SK-N-SH (cell line): ENCODE measurements around the gene ARTN. TPM values are rescaled to one million over a fixed set of nuclear protein-coding genes. Genes with fewer than 3 reads are reported as not detected.
A peak's percentile ranks its signal among the peaks of the same experiment; 100 is the strongest.

Source experiments
- CTCF ChIA-PET: fragments of 300-600, 350-600 bp; formaldehyde crosslinking; extraction: SDS; loops from one replicate; lab custom pipeline; 2021; lab: Yijun Ruan, JAX
- POLR2A ChIA-PET: fragments of 350-600 bp; sonication (Branson Sonifier 250); formaldehyde crosslinking; extraction: SDS; loops from one replicate; lab custom pipeline; 2020; ENCODE audit warnings: antibody characterized with exemption, inconsistent platforms; lab: Yijun Ruan, JAX
- DNase-seq: peaks from one replicate; pipeline ENCODE4 v3.0.0; 2012
- H2AFZ ChIP-seq: fragments of 200-600 bp; sonication (generic); 2 replicates; pipeline ENCODE4 v1.8.1; 2016; ENCODE audit warnings: antibody characterized with exemption, mild to moderate bottlenecking, low read depth
- H3F3A ChIP-seq: fragments of 200-600 bp; sonication (generic); replicated peaks from 2 replicates; pipeline ENCODE3; 2016; ENCODE audit warnings: antibody characterized with exemption, mild to moderate bottlenecking; ENCODE audit not compliant: insufficient read depth
- H3K27ac ChIP-seq, 2 experiments: fragments of 200-500 bp in 1 of 2; fragments of 200-600 bp in 1 of 2; sonication (Bioruptor generic) in 1 of 2; sonication (generic), shearing (Covaris generic) in 1 of 2; 2 replicates each; pipeline versions ENCODE4 v1.5.1 to v1.6.1; 2014 to 2016; ENCODE audit warnings: low read depth in 2 of 2, inconsistent platforms in 1 of 2, low read length in 1 of 2, mild to moderate bottlenecking in 1 of 2, mixed read lengths in 1 of 2
- H3K27me3 ChIP-seq: fragments of 200-600 bp; sonication (generic), shearing (Covaris generic); 2 replicates; pipeline ENCODE4 v1.6.1; 2016; ENCODE audit warnings: mixed run types; ENCODE audit not compliant: insufficient read depth
- H3K36me3 ChIP-seq, 2 experiments: fragments of 200-500 bp in 1 of 2; fragments of 200-600 bp in 1 of 2; sonication (Bioruptor generic) in 1 of 2; sonication (generic) in 1 of 2; replicated peaks in 1 of 2; 2 replicates each; pipeline versions ENCODE3 to v1.5.1; 2014 to 2016; ENCODE audit warnings: low read length in 1 of 2, mild to moderate bottlenecking in 1 of 2; ENCODE audit not compliant: insufficient read depth in 2 of 2, control insufficient read depth in 1 of 2
- H3K4me1 ChIP-seq, 2 experiments: fragments of 200-500 bp in 1 of 2; fragments of 200-600 bp in 1 of 2; sonication (Bioruptor generic) in 1 of 2; sonication (generic), shearing (Covaris generic) in 1 of 2; 2 replicates each; pipeline versions ENCODE4 v1.5.1 to v1.6.1; 2014 to 2016; ENCODE audit warnings: low read depth in 1 of 2, low read length in 1 of 2, mixed run types in 1 of 2; ENCODE audit not compliant: insufficient read depth in 2 of 2, control insufficient read depth in 1 of 2
- H3K4me2 ChIP-seq: fragments of 200-600 bp; sonication (generic), shearing (Covaris generic); 2 replicates; pipeline ENCODE4 v1.6.1; 2017; ENCODE audit warnings: mixed run types
- H3K4me3 ChIP-seq, 2 experiments: fragments of 200-500 bp in 1 of 2; fragments of 200-600 bp in 1 of 2; sonication (Bioruptor generic) in 1 of 2; sonication (generic), shearing (Covaris generic) in 1 of 2; 2 replicates each; pipeline versions ENCODE4 v1.5.1 to v1.8.1; 2014 to 2016; ENCODE audit warnings: low read depth in 2 of 2, inconsistent platforms in 1 of 2, low read length in 1 of 2, mild to moderate bottlenecking in 1 of 2, mixed read lengths in 1 of 2, moderate library complexity in 1 of 2
- H3K79me2 ChIP-seq: fragments of 200-600 bp; sonication (generic); 2 replicates; pipeline ENCODE4 v1.8.1; 2017; ENCODE audit warnings: mild to moderate bottlenecking; ENCODE audit not compliant: insufficient read depth
- H3K9ac ChIP-seq: fragments of 200-600 bp; sonication (generic); 2 replicates; pipeline ENCODE4 v1.6.1; 2017; ENCODE audit warnings: mixed run types
- H3K9me2 ChIP-seq: fragments of 200-600 bp; sonication (generic); 2 replicates; pipeline ENCODE4 v1.6.1; 2017; ENCODE audit warnings: mixed run types
- H3K9me3 ChIP-seq: fragments of 200-600 bp; sonication (generic); 2 replicates; pipeline ENCODE4 v1.6.1; 2017; ENCODE audit warnings: mixed run types, mild to moderate bottlenecking, moderate library complexity
- H4K20me1 ChIP-seq: fragments of 200-600 bp; sonication (generic); 2 replicates; pipeline ENCODE4 v1.6.1; 2017; ENCODE audit warnings: mild to moderate bottlenecking, mixed run types; ENCODE audit not compliant: insufficient read depth
- CHD2 ChIP-seq: fragments of 150-350 bp; IDR thresholded peaks from 2 replicates; pipeline ENCODE4 v1.6.1; 2018; ENCODE audit warnings: low read length; ENCODE audit not compliant: partially characterized antibody
- ELF1 ChIP-seq: IDR thresholded peaks from 2 replicates; pipeline ENCODE4 v1.4.0; 2012
- EZH2phosphoT487 ChIP-seq: fragments of 200-600 bp; sonication (generic); IDR thresholded peaks from 2 replicates; pipeline ENCODE4 v1.6.1; 2017; ENCODE audit warnings: low read depth, mixed run types, mild to moderate bottlenecking, antibody characterized with exemption, moderate library complexity, borderline replicate concordance
- FOSL2 ChIP-seq: IDR thresholded peaks from 2 replicates; pipeline ENCODE4 v1.4.0; 2012; ENCODE audit warnings: low read depth, mild to moderate bottlenecking, moderate library complexity, borderline replicate concordance
- FOXJ3 ChIP-seq: sonication (generic); formaldehyde crosslinking; IDR thresholded peaks from 2 replicates; pipeline ENCODE4 v1.5.1; 2020; ENCODE audit warnings: mild to moderate bottlenecking, missing genetic modification reagents
- GABPA ChIP-seq: IDR thresholded peaks from 2 replicates; pipeline ENCODE4 v1.4.0; 2012; ENCODE audit warnings: low read depth, mild to moderate bottlenecking
- GATA2 ChIP-seq: sonication (generic); formaldehyde crosslinking; IDR thresholded peaks from 2 replicates; pipeline ENCODE4 v1.5.0; 2020; ENCODE audit warnings: mild to moderate bottlenecking, missing genetic modification reagents
- IRF3 ChIP-seq: fragments of 150-350 bp; IDR thresholded peaks from 2 replicates; pipeline ENCODE4 v1.6.1; 2016; ENCODE audit warnings: mild to moderate bottlenecking, low read depth, low read length
- JUND ChIP-seq: IDR thresholded peaks from 2 replicates; pipeline ENCODE4 v1.4.0; 2012
- MEF2A ChIP-seq: IDR thresholded peaks from 2 replicates; pipeline ENCODE4 v1.4.0; 2012; ENCODE audit warnings: low read depth, borderline replicate concordance
- MXI1 ChIP-seq: IDR thresholded peaks from 2 replicates; pipeline ENCODE4 v1.6.1; 2012; ENCODE audit warnings: mild to moderate bottlenecking, low read depth, low read length, improper control_type of control experiment
- NFIC ChIP-seq: IDR thresholded peaks from 2 replicates; pipeline ENCODE4 v1.4.0; 2012; ENCODE audit warnings: borderline replicate concordance
- RAD21 ChIP-seq: IDR thresholded peaks from 2 replicates; pipeline ENCODE4 v1.6.1; 2012; ENCODE audit warnings: mild to moderate bottlenecking, low read length
- WGBS: methylation state at CpG from one replicate; pipeline ENCODE4 v1.1.6; 2017; ENCODE audit warnings: low lambda C conversion rate; 5-methylcytosine and 5-hydroxymethylcytosine counted together
- polyA plus RNA-seq, 3 experiments: library from polyadenylated mRNA; depleted of rRNA; stranded (reverse); fragments of >200 nt; gene quantifications; 2 replicates each; pipeline ENCODE4 v1.2.3, GENCODE V29; 2012
- TF ChIP-seq, protein P1 (sequence below): fragments of 150-350 bp; IDR thresholded peaks from 2 replicates; pipeline ENCODE4 v1.6.1; 2017; ENCODE audit warnings: antibody characterized with exemption, low read length, low read depth, borderline replicate concordance
- TF ChIP-seq, protein P2 (sequence below): IDR thresholded peaks from 2 replicates; pipeline ENCODE4 v1.4.0; 2012; ENCODE audit warnings: low read depth
- TF ChIP-seq, protein P3 (sequence below): IDR thresholded peaks from 2 replicates; pipeline ENCODE4 v1.4.0; 2012; ENCODE audit warnings: low read depth, borderline replicate concordance

ARTN gene
- polyA plus RNA-seq, 1 of the 3 experiments (the other 2 are of a cell fraction): 0.69 TPM

DNA sequence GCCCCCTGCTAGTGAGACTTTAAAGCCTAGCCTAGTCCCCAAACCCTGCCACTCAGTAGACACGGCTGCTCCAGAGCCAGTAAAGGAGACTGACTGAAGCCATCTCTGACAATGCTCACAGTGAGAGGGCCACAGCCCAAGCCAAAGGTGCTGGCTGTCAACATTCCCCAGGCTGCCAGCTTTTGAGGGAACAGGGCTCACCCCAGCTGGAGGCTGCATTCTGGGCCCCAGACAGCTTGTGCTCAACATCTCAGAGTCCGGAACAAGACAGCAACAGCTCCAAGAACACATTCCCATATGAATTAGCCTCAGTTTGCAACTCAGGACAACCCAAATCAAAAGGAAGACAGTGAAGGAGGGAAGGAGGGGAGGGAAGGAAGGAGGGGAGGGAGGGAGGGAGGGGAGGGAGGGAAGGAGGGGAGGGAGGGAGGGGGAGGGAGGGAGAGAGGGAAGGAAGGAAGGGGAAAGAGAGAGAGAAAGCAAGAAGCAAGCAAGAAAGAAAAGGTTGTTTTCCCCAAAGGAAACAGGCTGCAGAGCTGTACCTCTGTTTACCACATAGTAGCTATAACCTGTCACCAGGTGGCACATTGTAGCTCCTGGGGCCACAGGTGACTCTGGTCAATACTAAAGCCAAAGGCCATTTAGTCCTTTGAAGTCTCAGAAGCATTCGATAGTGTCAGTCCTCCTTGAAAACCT lies 5.4 kb downstream of the ARTN start (continued):
- TF ChIP-seq JUND: no peak
- no peak for TF ChIP-seq EZH2phosphoT487
- no peak for TF ChIP-seq MXI1
- TF ChIP-seq, all 33 proteins: peak for 0

- Histone ChIP-seq H3K4me3 (no peak overlapping the region), H2AFZ (no peak overlapping the region), H3K4me1 (peaks cover 0 to 5% of the 10 kb centered on the region in 2 experiments; a peak in 1 of 4 replicates), H3K9ac (no peak overlapping the region), H3K9me3 (no peaks in the 10 kb centered on the region), H3K27me3 (no peaks in the 10 kb centered on the region), H3K9me2 (no peaks in the 10 kb centered on the region), H3K27ac (no peak overlapping the region), H3F3A (no peaks in the 10 kb centered on the region), H3K4me2 (no peak overlapping the region), H3K36me3 (no peaks in the 10 kb centered on the region), H4K20me1 (no peaks in the 10 kb centered on the region), H3K79me2 (peaks cover 5% of the 10 kb centered on the region; the same call in 1 of the 2 replicates)
- no peak for DNase-seq
- 94% methylated on average over 3 of the region's 3 CpGs for WGBS
- TF ChIP-seq, protein P1, sequence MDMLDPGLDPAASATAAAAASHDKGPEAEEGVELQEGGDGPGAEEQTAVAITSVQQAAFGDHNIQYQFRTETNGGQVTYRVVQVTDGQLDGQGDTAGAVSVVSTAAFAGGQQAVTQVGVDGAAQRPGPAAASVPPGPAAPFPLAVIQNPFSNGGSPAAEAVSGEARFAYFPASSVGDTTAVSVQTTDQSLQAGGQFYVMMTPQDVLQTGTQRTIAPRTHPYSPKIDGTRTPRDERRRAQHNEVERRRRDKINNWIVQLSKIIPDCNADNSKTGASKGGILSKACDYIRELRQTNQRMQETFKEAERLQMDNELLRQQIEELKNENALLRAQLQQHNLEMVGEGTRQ: no peak
- no peak for TF ChIP-seq ELF1
- TF ChIP-seq, protein P2, sequence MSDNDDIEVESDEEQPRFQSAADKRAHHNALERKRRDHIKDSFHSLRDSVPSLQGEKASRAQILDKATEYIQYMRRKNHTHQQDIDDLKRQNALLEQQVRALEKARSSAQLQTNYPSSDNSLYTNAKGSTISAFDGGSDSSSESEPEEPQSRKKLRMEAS: no peak
- TF ChIP-seq IRF3: no peak
- ChIA-PET CTCF (interaction anchor here (0.6 to 9.4 kb wide), 3 partner anchors 8 to 178 kb away, joined by 3 to 105 read pairs (median 75); partner anchors contain the start of gene ARTN), POLR2A (no interaction called here)
These were observed 8.8 kb downstream of the ARTN start for GRCh38 chr1:43942411-43942810.

- 95% methylated on average over 1 of the region's 1 CpG for WGBS
- TF ChIP-seq FOSL2 (no peak), GABPA (no peak), CHD2 (no peak), GATA2 (CRISPR knock-in tag) (no peak), MXI1 (no peak), FOXJ3 (CRISPR knock-in tag) (no peak), MEF2A (no peak), NFIC (no peak), RAD21 (no peak)
- TF ChIP-seq, protein P3, sequence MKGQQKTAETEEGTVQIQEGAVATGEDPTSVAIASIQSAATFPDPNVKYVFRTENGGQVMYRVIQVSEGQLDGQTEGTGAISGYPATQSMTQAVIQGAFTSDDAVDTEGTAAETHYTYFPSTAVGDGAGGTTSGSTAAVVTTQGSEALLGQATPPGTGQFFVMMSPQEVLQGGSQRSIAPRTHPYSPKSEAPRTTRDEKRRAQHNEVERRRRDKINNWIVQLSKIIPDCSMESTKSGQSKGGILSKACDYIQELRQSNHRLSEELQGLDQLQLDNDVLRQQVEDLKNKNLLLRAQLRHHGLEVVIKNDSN: no peak
- H3K4me1 ChIP-seq: peaks cover 12 to 21% of the 10 kb centered on the region in 2 experiments
- no peak overlapping the region for H2AFZ ChIP-seq
- POLR2A ChIA-PET: interaction anchor here (1.6 kb wide), 1 partner anchor 9 kb away, joined by 10 read pairs; no protein-coding TSS in a partner anchor
- no peak overlapping the region for H3K27ac ChIP-seq
- no peaks in the 10 kb centered on the region for H3K27me3 ChIP-seq
- CTCF ChIA-PET: interaction anchor here (1.4 to 9.4 kb wide), 4 partner anchors 10 to 180 kb away, joined by 4 to 105 read pairs (median 40); partner anchors contain the start of gene ARTN
- H3K9ac ChIP-seq: no peak overlapping the region
- no peaks in the 10 kb centered on the region for H3K9me2 ChIP-seq
- H3K79me2 ChIP-seq: peaks cover 13% of the 10 kb centered on the region; the same call in 1 of the 2 replicates
- H3K4me3 ChIP-seq: no peak overlapping the region
- no peak for DNase-seq
- H4K20me1 ChIP-seq: no peaks in the 10 kb centered on the region
- no peaks in the 10 kb centered on the region for H3K9me3 ChIP-seq
- no peaks in the 10 kb centered on the region for H3F3A ChIP-seq
- peak overlapping the region; percentile 98; the same call in 1 of the 2 replicates for H3K4me2 ChIP-seq
- H3K36me3 ChIP-seq: peaks cover 0 to 2% of the 10 kb centered on the region in 2 experiments
These were observed 11.3 kb downstream of the ARTN start for GRCh38 chr1:43944860-43945259.
